ENCODE results near the gene PGAM4.
"Not testable (repeated sequence)": the region's sequence is repeated elsewhere in the genome, so short reads cannot be mapped to it uniquely, and the experiment has no call there.

The PGAM4 gene

DNA sequence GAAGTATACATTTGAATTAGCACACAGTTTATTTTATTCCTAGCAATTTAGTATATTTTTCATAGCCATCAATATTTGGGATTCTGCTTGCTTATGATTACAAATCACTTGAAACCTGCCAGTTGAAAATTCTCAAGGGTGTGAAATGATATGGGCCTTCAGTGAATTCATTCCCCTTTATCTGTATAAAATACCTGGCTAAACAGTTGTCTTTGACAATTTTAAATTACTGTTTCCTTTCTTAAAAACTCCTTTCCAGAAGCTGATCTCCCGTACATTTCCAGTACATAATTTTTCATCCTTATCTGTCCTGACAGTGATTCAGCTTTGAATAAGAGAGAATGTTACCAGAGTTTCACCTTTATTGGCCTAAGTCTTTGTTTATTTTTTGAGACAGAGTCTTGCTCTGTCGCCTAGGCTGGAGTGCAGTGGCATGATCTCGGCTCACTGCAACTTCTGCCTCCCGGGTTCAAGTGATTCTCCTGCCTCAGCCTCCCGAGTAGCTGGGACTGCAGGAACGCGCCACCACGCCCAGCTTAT lies 45.0 kb downstream of the PGAM4 start:
- no peak for DNase-seq

DNA sequence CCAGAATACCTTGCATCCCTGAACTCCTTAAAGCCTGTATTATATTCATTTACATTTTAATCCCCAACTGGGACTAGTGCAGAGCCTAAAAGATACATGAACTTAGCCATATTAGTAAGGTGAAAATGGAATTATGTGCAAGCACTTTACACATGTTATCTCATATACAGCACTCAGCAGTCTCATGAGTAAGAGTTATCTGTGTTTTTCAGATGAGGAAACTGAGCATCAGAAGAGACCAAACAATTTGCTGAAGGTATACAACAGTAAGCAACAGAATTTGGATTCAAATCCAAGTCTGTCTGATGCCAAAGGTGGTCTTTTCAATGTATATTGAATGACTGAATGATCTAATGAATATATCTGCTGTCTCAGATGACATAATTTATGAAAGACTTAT lies 46.7 kb downstream of the PGAM4 start:
- no peak for DNase-seq

DNA sequence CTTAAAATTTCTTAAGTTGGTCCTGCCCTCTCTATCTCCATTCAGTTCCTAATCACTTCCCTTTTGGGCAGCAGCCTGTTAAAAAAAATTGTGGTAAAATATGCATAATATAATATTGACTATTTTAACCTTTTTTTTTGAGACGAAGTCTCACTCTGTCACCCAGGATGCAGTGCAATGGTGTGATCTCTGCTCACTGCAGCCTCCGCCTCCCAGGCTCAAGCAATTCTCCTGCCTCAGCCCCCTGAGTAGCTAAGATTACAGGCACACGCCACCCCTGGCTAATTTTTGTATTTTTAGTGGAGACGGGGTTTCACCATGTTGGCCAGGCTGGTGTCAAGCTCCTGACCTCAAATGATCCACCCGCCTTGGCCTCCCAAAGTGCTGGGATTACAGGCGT lies 50.1 kb downstream of the PGAM4 start:
- not testable (repeated sequence) for DNase-seq

GRCh38 chrX:77918568-77918967 lies 50.9 kb downstream of the PGAM4 start:
- DNase-seq: no peak
